GM18858 (cell line): Measurements from ENCODE around the gene SNX24.
A peak's percentile ranks its signal among the peaks of the same experiment; 100 is the strongest.
"Not testable (repeated sequence)": the region's sequence is repeated elsewhere in the genome, so short reads cannot be mapped to it uniquely, and the experiment has no call there.

Experiments
- ATAC-seq: cut with Tn5 transposase; IDR thresholded peaks from one replicate; pipeline ENCODE4 v1.9.1; 2021; ENCODE audit not compliant: unreplicated experiment

The SNX24 gene

GRCh38 chr5:122959740-122960445, 114.5 kb downstream of the SNX24 start:
- no peak for ATAC-seq

GRCh38 chr5:122963305-122963704, 117.9 kb downstream of the SNX24 start:
- ATAC-seq: no peak

- no peak for ATAC-seq
Measured at GRCh38 chr5:122965111-122965510, 119.7 kb downstream of the SNX24 start.

GRCh38 chr5:122967085-122967484, 121.7 kb downstream of the SNX24 start:
- no peak for ATAC-seq

GRCh38 chr5:122967625-122968024, 122.2 kb downstream of the SNX24 start:
- peak; percentile 77 for ATAC-seq

GRCh38 chr5:122968056-122968455, 122.6 kb downstream of the SNX24 start:
- ATAC-seq: not testable (repeated sequence)

- ATAC-seq: no peak
Measured at GRCh38 chr5:122971333-122971732, 125.9 kb downstream of the SNX24 start.

- ATAC-seq: no peak
Measured at GRCh38 chr5:122972877-122973276, 127.5 kb downstream of the SNX24 start.

GRCh38 chr5:122973759-122974158, 128.3 kb downstream of the SNX24 start:
- not testable (repeated sequence) for ATAC-seq

- not testable (repeated sequence) for ATAC-seq
Measured at GRCh38 chr5:122974251-122974650, 128.8 kb downstream of the SNX24 start.

GRCh38 chr5:122977319-122977718, 131.9 kb downstream of the SNX24 start:
- ATAC-seq: no peak

GRCh38 chr5:122978068-122978467, 132.7 kb downstream of the SNX24 start:
- no peak for ATAC-seq

GRCh38 chr5:122978644-122979297, 133.4 kb downstream of the SNX24 start:
- no peak for ATAC-seq

- no peak for ATAC-seq
Measured at GRCh38 chr5:122981846-122982245, 136.4 kb downstream of the SNX24 start.

GRCh38 chr5:122982376-122982775, 137.0 kb downstream of the SNX24 start:
- no peak for ATAC-seq

- peak; percentile 37 for ATAC-seq
Measured at GRCh38 chr5:122984425-122984824, 139.0 kb downstream of the SNX24 start.

GRCh38 chr5:122985006-122985700, 139.7 kb downstream of the SNX24 start:
- no peak for ATAC-seq

GRCh38 chr5:122985954-122986721, 140.7 kb downstream of the SNX24 start:
- peak; percentile 94 for ATAC-seq

- ATAC-seq: no peak
Measured at GRCh38 chr5:122996091-122996490, 150.7 kb downstream of the SNX24 start.

GRCh38 chr5:122997294-122997693, 151.9 kb downstream of the SNX24 start:
- no peak for ATAC-seq

- ATAC-seq: peak; percentile 92
Measured at GRCh38 chr5:122999947-123000563, 154.6 kb downstream of the SNX24 start.
